Calu3 (cell line): Measurements from ENCODE around the gene APOL4. TPM values are rescaled to one million over a fixed set of nuclear protein-coding genes. Genes with fewer than 3 reads are reported as not detected.
"Not testable (repeated sequence)": the region's sequence is repeated elsewhere in the genome, so short reads cannot be mapped to it uniquely, and the experiment has no call there.

ENCODE experiments used
- Bru-seq: library from RNA; stranded (reverse); fragments of 400-500 nt; gene quantifications from one replicate; lab custom pipeline; 2021; lab: Mats Ljungman, UMichigan
- BruChase-seq, 2 experiments: library from RNA; stranded (reverse); fragments of 400-500 nt; gene quantifications; one replicate each; lab custom pipeline; 2021; lab: Mats Ljungman, UMichigan
- BruUV-seq: library from RNA; stranded (reverse); fragments of 400-500 nt; replicated peaks from 2 replicates; lab custom pipeline; 2021; lab: Mats Ljungman, UMichigan
- CTCF ChIA-PET: fragments of 300-600 bp; sonication (Branson Sonifier 250); formaldehyde crosslinking; loops from one replicate; lab custom pipeline; 2022; ENCODE audit warnings: antibody characterized with exemption; lab: Charles Lee
- DNase-seq: peaks from one replicate; pipeline ENCODE4 v3.0.0; 2022
- H3K27ac Mint-ChIP-seq: one replicate; pipeline ENCODE4 v1.8.0; 2022; ENCODE audit warnings: mixed read lengths; ENCODE audit not compliant: unreplicated experiment
- H3K27me3 Mint-ChIP-seq: one replicate; pipeline ENCODE4 v1.8.0; 2022; ENCODE audit warnings: mixed read lengths; ENCODE audit not compliant: unreplicated experiment
- H3K36me3 Mint-ChIP-seq: one replicate; pipeline ENCODE4 v1.8.0; 2022; ENCODE audit warnings: mild to moderate bottlenecking, moderate library complexity, mixed read lengths; ENCODE audit not compliant: insufficient read depth, unreplicated experiment
- H3K4me1 Mint-ChIP-seq: one replicate; pipeline ENCODE4 v1.8.0; 2022; ENCODE audit warnings: mild to moderate bottlenecking, low read depth, mixed read lengths; ENCODE audit not compliant: unreplicated experiment
- H3K4me3 Mint-ChIP-seq: one replicate; pipeline ENCODE4 v1.8.0; 2022; ENCODE audit warnings: mild to moderate bottlenecking, low read depth, moderate library complexity, mixed read lengths; ENCODE audit not compliant: unreplicated experiment
- H3K9me3 Mint-ChIP-seq: one replicate; pipeline ENCODE4 v1.8.0; 2022; ENCODE audit warnings: low read depth, mixed read lengths; ENCODE audit not compliant: unreplicated experiment
- CTCF ChIP-seq: fragments of 200-600 bp; IDR thresholded peaks from one replicate; pipeline ENCODE4 v1.8.0; 2022; ENCODE audit warnings: antibody characterized with exemption; ENCODE audit not compliant: unreplicated experiment
- intact Hi-C: fragments of 100-400 bp; cut with micrococcal nuclease; formaldehyde crosslinking; loops from one replicate; pipeline ENCODE4 v1.10.0; 2022; ENCODE audit not compliant: unreplicated experiment
- long read RNA-seq: library from polyadenylated mRNA; stranded (forward); transcript quantifications from one replicate; pipeline ENCODE4 v2.0.0, GENCODE V29; 2022
- total RNA-seq: library from RNA; stranded (reverse); gene quantifications from 2 replicates; pipeline ENCODE4 v1.2.3, GENCODE V29; 2022

Gene APOL4
- total RNA-seq (1.5 and 4.3 TPM in 2 replicates), Bru-seq, nascent RNA (percentile 31 among the genes with signal in this experiment), BruChase-seq, experiment 1, labeled RNA remaining after a 6-hour chase (percentile 39 among the genes with signal in this experiment), BruChase-seq, experiment 2, labeled RNA remaining after a 2-hour chase (percentile 24 among the genes with signal in this experiment)
- long read RNA-seq, partial matches to known transcripts = 0 of 4 reads
- long read RNA-seq, other reads (novel, unspliced or antisense) = 2 of 4 reads

GRCh38 chr22:36201630-36202319 is at the start of gene APOL4:
APOL4 (minus strand) TSS chr22:36201809; CDS start chr22:36201734, 75 bp downstream.
- H3K27ac Mint-ChIP-seq = no peak within 1 kb of the TSS

GRCh38 chr22:36250292-36250960 is 48.8 kb upstream of the APOL4 start:
- H3K9me3 Mint-ChIP-seq = not testable (repeated sequence)

More at GRCh38 chr22:36201630-36202319, at the start of gene APOL4:
- CTCF ChIA-PET = interaction anchor here (0.8 to 1.3 kb wide), 3 partner anchors 21 to 53 kb away, joined by 3 to 4 read pairs (median 3); partner anchors contain the start of gene APOL1
- Mint-ChIP-seq H3K9me3 (no peaks in the 10 kb centered on the region), H3K4me3 (no peak within 1 kb of the TSS), H3K36me3 (peaks cover 11% of the 10 kb centered on the region), H3K4me1 (peaks cover 28% of the 10 kb centered on the region), H3K27me3 (no peaks in the 10 kb centered on the region)
- no peak for DNase-seq
- no TSS peak for BruUV-seq
- intact Hi-C loops = loop anchor here (2.0 kb wide), 1 partner anchor 19 kb away; no protein-coding TSS in a partner anchor
- no peak for TF ChIP-seq CTCF

GRCh38 chr22:36249160-36249559 is 47.6 kb upstream of the APOL4 start:
- Mint-ChIP-seq H3K4me1 (peaks cover 92% of the 10 kb centered on the region), H3K4me3 (no peak overlapping the region), H3K27ac (peak overlapping the region; percentile 71), H3K9me3 (peaks cover 2% of the 10 kb centered on the region), H3K36me3 (peaks cover 35% of the 10 kb centered on the region), H3K27me3 (no peaks in the 10 kb centered on the region)
- BruUV-seq = no TSS peak
- TF ChIP-seq CTCF = no peak
- DNase-seq = no peak
- intact Hi-C loops = no loop called here
- CTCF ChIA-PET = interaction anchor here (7.3 kb wide), 1 partner anchor 10 kb away, joined by 63 read pairs; the partner anchor contains the start of gene APOL2

More at GRCh38 chr22:36250292-36250960, 48.8 kb upstream of the APOL4 start:
- peak; percentile 60 for DNase-seq
- BruUV-seq, H3K27me3 Mint-ChIP-seq, intact Hi-C loops: not testable (repeated sequence)
- Mint-ChIP-seq H3K4me3 (peak overlapping the region; percentile 65), H3K4me1 (peaks cover 87% of the 10 kb centered on the region), H3K27ac (peak overlapping the region; percentile 71), H3K36me3 (peaks cover 48% of the 10 kb centered on the region)
- CTCF ChIA-PET = interaction anchor here (7.3 kb wide), 1 partner anchor 12 kb away, joined by 63 read pairs; the partner anchor contains the start of gene APOL2

GRCh38 chr22:36247955-36248354 is 46.3 kb upstream of the APOL4 start:
- TF ChIP-seq CTCF = no peak
- intact Hi-C loops = no loop called here
- H3K36me3 Mint-ChIP-seq = peaks cover 23% of the 10 kb centered on the region
- no TSS peak for BruUV-seq
- peaks cover 92% of the 10 kb centered on the region for H3K4me1 Mint-ChIP-seq
- peaks cover 2% of the 10 kb centered on the region for H3K9me3 Mint-ChIP-seq
- CTCF ChIA-PET = interaction anchor here (7.3 kb wide), 1 partner anchor 9 kb away, joined by 63 read pairs; the partner anchor contains the start of gene APOL2
- DNase-seq = no peak
- H3K27ac Mint-ChIP-seq = peak overlapping the region; percentile 71
- no peaks in the 10 kb centered on the region for H3K27me3 Mint-ChIP-seq
- H3K4me3 Mint-ChIP-seq = no peak overlapping the region
